CD4-positive, CD25-positive, alpha-beta regulatory T cell (primary cell): ENCODE results near the gene LRWD1. TPM values are rescaled to one million over a fixed set of nuclear protein-coding genes. Genes with fewer than 3 reads are reported as not detected.
A peak's percentile ranks its signal among the peaks of the same experiment; 100 is the strongest.

Experiments
- ATAC-seq, 2 donors: fragments of 150-1000 bp; cut with Tn5 transposase; one replicate each; pipeline ENCODE4 v1.10.0; 2021; ENCODE audit warnings: low read depth in 2 of 2, moderate number of reproducible peaks in 2 of 2, moderate library complexity in 1 of 2
- DNase-seq, 3 donors: peaks; one replicate each; pipeline versions ENCODE4 v3.0.0 to v3.0.0-alpha.2; 2012 to 2022; ENCODE audit warnings: mixed read lengths in 1 of 3
- H3K27ac ChIP-seq: one replicate; pipeline ENCODE4 v1.7.0; 2013; ENCODE audit warnings: mild to moderate bottlenecking, low read length; ENCODE audit not compliant: insufficient read depth, poor library complexity, severe bottlenecking
- H3K27me3 ChIP-seq: one replicate; pipeline ENCODE4 v1.7.0; 2013; ENCODE audit warnings: low read length; ENCODE audit not compliant: control insufficient read depth, insufficient read depth
- H3K36me3 ChIP-seq: one replicate; pipeline ENCODE4 v1.7.0; 2013; ENCODE audit warnings: mild to moderate bottlenecking, low read length, moderate library complexity; ENCODE audit not compliant: control insufficient read depth, insufficient read depth
- H3K4me1 ChIP-seq: 2 replicates; pipeline ENCODE4 v1.7.0; 2013; ENCODE audit warnings: mild to moderate bottlenecking, low read length; ENCODE audit not compliant: insufficient read depth, control insufficient read depth, poor library complexity, severe bottlenecking
- H3K4me3 ChIP-seq: one replicate; pipeline ENCODE4 v1.7.0; 2013; ENCODE audit warnings: low read depth, mild to moderate bottlenecking, low read length, moderate library complexity
- H3K9me3 ChIP-seq, 2 experiments: 1 replicate in 1 of 2; 2 replicates in 1 of 2; pipeline ENCODE4 v1.7.0; 2013; ENCODE audit warnings: low read length in 2 of 2, mild to moderate bottlenecking in 1 of 2, moderate library complexity in 1 of 2; ENCODE audit not compliant: control insufficient read depth in 2 of 2
- H3K27ac Mint-ChIP-seq, 3 donors: one replicate each; pipeline ENCODE4 v1.8.0; 2020 to 2022; ENCODE audit warnings: mild to moderate bottlenecking in 3 of 3, mixed read lengths in 3 of 3, moderate library complexity in 2 of 3
- H3K27me3 Mint-ChIP-seq: one replicate; pipeline ENCODE4 v1.8.0; 2022; ENCODE audit warnings: mild to moderate bottlenecking, mixed read lengths
- H3K36me3 Mint-ChIP-seq: one replicate; pipeline ENCODE4 v1.8.0; 2020; ENCODE audit warnings: mixed read lengths
- H3K4me1 Mint-ChIP-seq, 4 donors: one replicate each; pipeline ENCODE4 v1.8.0; 2020 to 2022; ENCODE audit warnings: mixed read lengths in 4 of 4, mild to moderate bottlenecking in 1 of 4
- H3K4me3 Mint-ChIP-seq, 4 donors: one replicate each; pipeline ENCODE4 v1.8.0; 2020 to 2022; ENCODE audit warnings: mild to moderate bottlenecking in 4 of 4, mixed read lengths in 4 of 4, moderate library complexity in 3 of 4
- H3K9me3 Mint-ChIP-seq, 7 donors: one replicate each; pipeline ENCODE4 v1.8.0; 2020 to 2022; ENCODE audit warnings: mixed read lengths in 7 of 7, mild to moderate bottlenecking in 3 of 7, moderate library complexity in 2 of 7
- polyA plus RNA-seq, 4 donors: library from polyadenylated mRNA; unstranded; fragments of 300-500 nt; fragmentation: Illumina TruSeq; gene quantifications; one replicate each; pipeline ENCODE4 v1.2.3, GENCODE V29; 2021
- total RNA-seq: library from RNA; stranded (reverse); gene quantifications from one replicate; pipeline ENCODE4 v1.2.3, GENCODE V29; 2022

Gene LRWD1
- total and polyA plus RNA-seq, 5 donors from 2014 or later, result 12.4 to 15.3 (median 13.5) TPM

DNA sequence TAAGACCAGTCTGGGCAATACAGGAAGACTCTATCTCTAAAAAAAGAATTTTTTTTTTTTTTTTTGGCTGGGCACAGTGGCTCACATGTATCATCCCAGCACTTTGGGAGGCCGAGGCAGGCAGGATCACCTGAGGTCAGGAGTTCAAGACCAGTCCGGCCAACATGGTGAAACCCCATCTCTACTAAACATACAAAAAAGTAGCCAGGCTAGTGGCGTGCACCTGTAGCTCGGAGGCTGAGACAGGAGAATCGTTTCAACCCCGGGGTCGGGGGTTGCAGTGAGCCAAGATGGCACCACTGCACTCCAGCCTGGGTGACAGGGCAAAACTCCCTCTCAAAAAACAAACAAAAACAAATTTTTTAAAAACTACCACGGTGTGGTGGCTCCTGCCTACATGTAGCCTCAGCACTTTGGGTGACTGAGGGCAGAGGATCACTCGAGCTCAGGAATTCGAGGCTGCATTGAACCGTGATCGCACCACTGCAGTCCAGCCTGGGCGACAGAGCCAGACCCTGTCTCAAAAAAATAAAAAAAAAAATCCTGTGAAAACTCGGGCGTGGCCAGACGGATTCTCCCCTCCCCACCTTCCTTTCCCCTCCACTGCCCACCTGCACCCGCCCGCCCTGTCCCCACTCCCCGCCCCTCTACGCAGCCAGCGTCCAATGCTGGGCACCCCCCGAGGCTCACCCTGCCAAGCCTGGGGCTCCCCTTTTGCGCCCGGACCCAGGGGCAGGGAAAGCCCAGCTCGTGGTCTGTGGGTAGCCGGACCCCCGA, 32.2 kb upstream of the LRWD1 start:
- Histone ChIP-seq H3K27me3 (no peaks in the 10 kb centered on the region), H3K9me3 (no peaks in the 10 kb centered on the region), H3K36me3 (no peaks in the 10 kb centered on the region), H3K4me1 (peaks cover 60% of the 10 kb centered on the region), H3K27ac (peak overlapping the region; percentile 98), H3K4me3 (peak overlapping the region; percentile 66)
- no peaks in the 10 kb centered on the region for H3K9me3 Mint-ChIP-seq
- ATAC-seq (peak in 1 of 2 donors; percentile 5), DNase-seq (peak in 1 of 3 donors; percentile 25)
- H3K4me3 Mint-ChIP-seq, result peak overlapping the region; percentile 85 to 95 (median 90)
- H3K4me1 Mint-ChIP-seq, result peaks cover 10 to 66% (median 33%) of the 10 kb centered on the region in 4 donors
- H3K27me3 Mint-ChIP-seq, result peaks cover 5% of the 10 kb centered on the region
- no peaks in the 10 kb centered on the region for H3K36me3 Mint-ChIP-seq
- peak overlapping the region; percentile 86 to 100 (median 98) for H3K27ac Mint-ChIP-seq

DNA sequence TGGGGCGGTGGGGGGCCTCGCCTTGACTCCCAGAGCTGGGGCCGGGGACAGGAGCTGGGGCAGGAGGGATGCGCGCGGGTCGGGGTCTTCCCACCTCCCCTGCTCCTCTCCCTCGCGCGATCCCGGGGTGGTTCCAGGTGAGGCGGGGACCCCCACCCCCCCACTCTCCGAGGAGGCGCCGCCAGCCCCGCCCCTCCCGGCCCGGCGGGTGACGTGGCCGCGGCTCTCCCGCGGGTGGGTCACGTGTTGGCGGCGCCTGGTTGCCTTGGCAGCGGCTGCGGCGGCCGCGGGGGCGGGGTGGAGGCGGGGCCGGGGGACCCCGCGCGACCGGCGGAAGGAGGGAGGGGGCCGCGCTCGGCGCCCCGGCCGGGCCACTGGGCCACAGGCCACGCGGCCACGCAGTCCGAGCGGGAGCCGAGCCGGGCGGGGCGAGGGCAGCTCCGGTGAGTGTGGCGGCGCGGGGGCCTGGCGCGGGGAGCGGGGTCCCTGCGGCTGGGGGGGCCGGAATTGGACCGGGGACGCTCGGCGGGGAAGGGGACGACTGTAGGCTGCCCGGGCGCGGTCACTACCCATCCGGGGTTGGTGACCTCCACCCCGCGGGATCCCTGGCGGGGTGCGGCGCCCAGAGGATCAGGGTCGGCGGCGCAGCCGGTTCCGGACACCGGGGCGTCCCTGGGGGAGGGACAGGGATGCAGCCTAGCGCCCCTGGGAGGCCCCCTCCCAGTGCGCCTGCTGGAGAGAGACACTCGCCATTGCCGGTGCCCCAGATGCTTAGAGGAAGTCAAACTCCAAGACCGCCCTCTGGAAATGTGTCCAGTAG, 31.4 kb upstream of the LRWD1 start, which contains the start of gene ORAI2:
Gene ORAI2, plus strand, starts transcription at position 357 of the 820 bp plus-strand sequence. CDS start 5,382 bp downstream, outside the sequence.
- Histone ChIP-seq H3K4me1 (peaks cover 52% of the 10 kb centered on the region), H3K9me3 (no peaks in the 10 kb centered on the region), H3K36me3 (no peaks in the 10 kb centered on the region), H3K27me3 (no peaks in the 10 kb centered on the region), H3K27ac (peak within 1 kb of the TSS; percentile 98), H3K4me3 (peak within 1 kb of the TSS; percentile 75)
- Mint-ChIP-seq H3K9me3 (no peaks in the 10 kb centered on the region), H3K4me1 (peaks cover 10 to 58% (median 33%) of the 10 kb centered on the region in 4 donors), H3K27ac (peak within 1 kb of the TSS; percentile 88 to 100 (median 91)), H3K36me3 (no peaks in the 10 kb centered on the region), H3K27me3 (peaks cover 5% of the 10 kb centered on the region), H3K4me3 (peak within 1 kb of the TSS; percentile 85 to 95 (median 90))
- DNase-seq, result peak; percentile 80 to 85 (median 82)
- peak; percentile 81 for ATAC-seq

- Mint-ChIP-seq H3K4me1 (peaks cover 10 to 55% (median 33%) of the 10 kb centered on the region in 4 donors), H3K36me3 (no peaks in the 10 kb centered on the region), H3K9me3 (no peaks in the 10 kb centered on the region), H3K4me3 (peak overlapping the region; percentile 85 to 94 (median 87)), H3K27ac (peak overlapping the region; percentile 16 to 90 (median 88)), H3K27me3 (peaks cover 5% of the 10 kb centered on the region)
- H3K36me3 ChIP-seq, result peaks cover 2% of the 10 kb centered on the region
- peak overlapping the region; percentile 75 for H3K4me3 ChIP-seq
- peak overlapping the region; percentile 98 for H3K27ac ChIP-seq
- ATAC-seq (no peak), DNase-seq (peak in 1 of 3 donors; percentile 54)
- H3K9me3 ChIP-seq, result no peaks in the 10 kb centered on the region
- peaks cover 50% of the 10 kb centered on the region for H3K4me1 ChIP-seq
- H3K27me3 ChIP-seq, result no peaks in the 10 kb centered on the region
These were observed 30.7 kb upstream of the LRWD1 start for GRCh38 chr7:102434039-102434486.

- H3K4me3 ChIP-seq, result no peak overlapping the region
- no peak for ATAC-seq
- H3K4me1 Mint-ChIP-seq, result peaks cover 5 to 35% (median 19%) of the 10 kb centered on the region in 4 donors
- H3K9me3 ChIP-seq, result no peaks in the 10 kb centered on the region
- H3K27ac ChIP-seq, result no peak overlapping the region
- DNase-seq, result no peak
- no peaks in the 10 kb centered on the region for H3K36me3 Mint-ChIP-seq
- H3K36me3 ChIP-seq, result peaks cover 8% of the 10 kb centered on the region
- peaks cover 35% of the 10 kb centered on the region for H3K4me1 ChIP-seq
- no peaks in the 10 kb centered on the region for H3K27me3 ChIP-seq
- H3K27ac Mint-ChIP-seq, result peak overlapping the region in 2 of 3 donors; percentile 43 to 54
- peak overlapping the region in 3 of 4 donors; percentile 46 to 86 (median 65) for H3K4me3 Mint-ChIP-seq
- H3K9me3 Mint-ChIP-seq, result no peaks in the 10 kb centered on the region
- H3K27me3 Mint-ChIP-seq, result peaks cover 5% of the 10 kb centered on the region
These were observed 28.7 kb upstream of the LRWD1 start for GRCh38 chr7:102436118-102436517.

- peaks cover 14% of the 10 kb centered on the region for H3K36me3 ChIP-seq
- H3K36me3 Mint-ChIP-seq, result peaks cover 9% of the 10 kb centered on the region
- no peak overlapping the region for H3K4me3 ChIP-seq
- peaks cover 1% of the 10 kb centered on the region for H3K4me1 ChIP-seq
- peaks cover 0 to 9% (median 4%) of the 10 kb centered on the region in 4 donors for H3K4me1 Mint-ChIP-seq
- no peaks in the 10 kb centered on the region for H3K27me3 ChIP-seq
- H3K9me3 ChIP-seq, result no peaks in the 10 kb centered on the region
- H3K27ac Mint-ChIP-seq, result no peak overlapping the region
- no peak for ATAC-seq
- DNase-seq, result no peak
- H3K9me3 Mint-ChIP-seq, result no peaks in the 10 kb centered on the region
- no peak overlapping the region for H3K27ac ChIP-seq
- H3K27me3 Mint-ChIP-seq, result no peaks in the 10 kb centered on the region
- no peak overlapping the region for H3K4me3 Mint-ChIP-seq
These were observed 24.6 kb upstream of the LRWD1 start for GRCh38 chr7:102439963-102440795.

GRCh38 chr7:102444961-102445673, 19.7 kb upstream of the LRWD1 start:
- Mint-ChIP-seq H3K27ac (peak overlapping the region in 1 of 3 donors; percentile 69), H3K4me1 (peaks cover 0 to 4% (median 1%) of the 10 kb centered on the region in 4 donors), H3K36me3 (peaks cover 9% of the 10 kb centered on the region), H3K9me3 (no peaks in the 10 kb centered on the region), H3K4me3 (no peak overlapping the region), H3K27me3 (no peaks in the 10 kb centered on the region)
- peaks cover 15% of the 10 kb centered on the region for H3K36me3 ChIP-seq
- no peaks in the 10 kb centered on the region for H3K4me1 ChIP-seq
- H3K27ac ChIP-seq, result no peak overlapping the region
- ATAC-seq (peak; percentile 25 to 41), DNase-seq (no peak)
- no peaks in the 10 kb centered on the region for H3K9me3 ChIP-seq
- H3K4me3 ChIP-seq, result no peak overlapping the region
- H3K27me3 ChIP-seq, result no peaks in the 10 kb centered on the region
